ENCODE results near the gene RFK. TPM values are rescaled to one million over a fixed set of nuclear protein-coding genes. Genes with fewer than 3 reads are reported as not detected.
"Not testable (repeated sequence)": the region's sequence is repeated elsewhere in the genome, so short reads cannot be mapped to it uniquely, and the experiment has no call there.

Gene RFK
- total RNA-seq, 1 experiment from 2014 or later: 33.2 TPM

DNA sequence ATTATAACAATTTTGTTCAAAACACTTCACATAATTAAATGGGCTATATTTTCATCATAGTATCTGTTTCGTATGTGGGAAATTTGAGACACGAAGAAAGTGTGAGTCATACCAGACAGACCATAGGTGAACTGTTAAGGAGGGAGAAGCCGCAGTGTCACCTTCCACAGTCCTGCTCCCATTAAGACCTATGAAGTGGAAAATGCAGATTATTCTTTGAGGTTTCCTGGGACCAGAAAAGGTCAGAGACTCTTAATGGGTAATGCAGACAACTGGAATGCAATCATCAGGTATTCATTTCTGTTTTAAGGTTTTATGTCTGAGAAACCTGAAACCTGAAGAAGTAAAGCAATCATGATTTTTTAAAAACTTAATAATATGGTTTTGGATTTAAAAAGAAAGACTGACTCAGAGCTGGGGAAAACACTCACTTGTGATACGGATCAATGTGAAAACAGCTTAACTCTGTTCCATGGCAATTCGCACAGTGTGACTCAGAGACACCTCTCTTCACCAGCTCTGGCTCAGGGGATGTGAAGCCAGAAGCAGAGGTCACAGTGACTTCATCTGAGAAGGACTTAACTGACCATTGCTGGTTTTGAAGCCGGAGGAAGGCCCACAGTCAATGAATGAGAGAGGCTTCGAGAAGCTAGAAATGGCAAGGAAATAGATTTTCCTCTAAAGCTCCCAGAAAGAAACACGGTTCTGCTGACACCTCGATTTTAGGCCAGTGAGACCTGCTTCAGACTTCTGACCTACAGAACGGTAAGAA lies 47.5 kb upstream of the RFK start:
- H3K27me3 ChIP-seq (ENCODE audit: control insufficient read depth, insufficient read depth, low read length): no peaks in the 10 kb centered on the region
- intact Hi-C loops (cut with micrococcal nuclease; ENCODE audit: unreplicated experiment): no loop called here
- no peak for DNase-seq (ENCODE audit: low read depth, low spot score)
- H3K27ac ChIP-seq (ENCODE audit: low read length): no peak overlapping the region
- no TSS peak for BruUV-seq (replicated peaks)
- CTCF ChIA-PET: no interaction called here
- H3K36me3 ChIP-seq (ENCODE audit: control insufficient read depth, insufficient read depth, low read length): no peaks in the 10 kb centered on the region
- no peaks in the 10 kb centered on the region for H3K9me3 ChIP-seq (ENCODE audit: control insufficient read depth, insufficient read depth, low read depth, low read length)
- no peaks in the 10 kb centered on the region for H3K4me1 ChIP-seq (ENCODE audit: control insufficient read depth, insufficient read depth, low read length)
- no peak for TF ChIP-seq POLR2AphosphoS5 (IDR thresholded peaks at IDR 0.05; ENCODE audit: low read depth, low read length)
- TF ChIP-seq TCF7L2 (IDR thresholded peaks at IDR 0.05; ENCODE audit: low read depth, low read length): no peak
- TF ChIP-seq, protein P1, sequence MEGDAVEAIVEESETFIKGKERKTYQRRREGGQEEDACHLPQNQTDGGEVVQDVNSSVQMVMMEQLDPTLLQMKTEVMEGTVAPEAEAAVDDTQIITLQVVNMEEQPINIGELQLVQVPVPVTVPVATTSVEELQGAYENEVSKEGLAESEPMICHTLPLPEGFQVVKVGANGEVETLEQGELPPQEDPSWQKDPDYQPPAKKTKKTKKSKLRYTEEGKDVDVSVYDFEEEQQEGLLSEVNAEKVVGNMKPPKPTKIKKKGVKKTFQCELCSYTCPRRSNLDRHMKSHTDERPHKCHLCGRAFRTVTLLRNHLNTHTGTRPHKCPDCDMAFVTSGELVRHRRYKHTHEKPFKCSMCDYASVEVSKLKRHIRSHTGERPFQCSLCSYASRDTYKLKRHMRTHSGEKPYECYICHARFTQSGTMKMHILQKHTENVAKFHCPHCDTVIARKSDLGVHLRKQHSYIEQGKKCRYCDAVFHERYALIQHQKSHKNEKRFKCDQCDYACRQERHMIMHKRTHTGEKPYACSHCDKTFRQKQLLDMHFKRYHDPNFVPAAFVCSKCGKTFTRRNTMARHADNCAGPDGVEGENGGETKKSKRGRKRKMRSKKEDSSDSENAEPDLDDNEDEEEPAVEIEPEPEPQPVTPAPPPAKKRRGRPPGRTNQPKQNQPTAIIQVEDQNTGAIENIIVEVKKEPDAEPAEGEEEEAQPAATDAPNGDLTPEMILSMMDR (IDR thresholded peaks at IDR 0.05): no peak
- TF ChIP-seq SIN3A (IDR thresholded peaks at IDR 0.05; ENCODE audit: borderline replicate concordance, insufficient read depth, low read depth, low read length): no peak
- POLR2A ChIA-PET: no interaction called here
- in situ Hi-C loops (cut with HindIII; ENCODE audit: low pct_unique_long_range_greater_than_20kb, low sequenced_read_pairs): no loop called here
- H3K4me3 ChIP-seq (ENCODE audit: low read depth in 2 of 2, low read length in 2 of 2): no peak overlapping the region
- no peak for ATAC-seq

DNA sequence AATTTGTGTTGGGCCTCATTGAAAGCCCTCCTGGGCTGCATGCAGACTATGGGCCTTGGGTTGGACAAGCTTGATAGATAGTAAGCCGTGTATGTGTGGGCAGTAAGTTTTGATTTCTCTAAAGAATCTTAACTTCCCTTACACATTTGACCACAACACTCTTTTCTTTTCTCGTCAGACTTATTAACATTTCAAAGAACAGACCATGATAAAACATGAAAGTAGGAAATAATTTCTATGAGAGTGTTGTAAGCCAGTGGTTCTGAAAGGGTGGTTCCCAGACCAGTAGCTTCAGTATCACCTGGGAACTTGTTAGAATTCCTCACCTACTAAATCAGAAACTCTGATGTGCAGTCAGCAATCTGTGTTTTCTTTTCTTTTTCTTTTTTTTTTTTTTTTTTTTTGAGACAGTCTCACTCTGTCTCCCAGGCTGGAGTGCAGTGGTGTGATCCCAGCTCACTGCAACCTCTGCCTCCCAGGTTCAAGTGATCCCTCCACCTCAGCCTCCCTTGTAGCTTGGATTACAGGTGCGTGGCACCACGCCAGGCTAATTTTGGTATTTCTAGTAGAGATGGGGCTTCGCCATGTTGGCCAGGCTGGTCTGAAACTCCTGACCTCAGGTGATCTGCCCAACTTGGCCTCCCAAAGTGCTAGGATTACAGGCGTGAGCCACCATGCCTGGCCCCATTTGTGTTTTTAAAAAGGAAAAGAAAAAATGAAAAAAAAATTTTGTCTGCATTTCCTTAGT lies 44.8 kb upstream of the RFK start:
- no peak overlapping the region for H3K4me3 ChIP-seq (ENCODE audit: low read depth in 2 of 2, low read length in 2 of 2)
- BruUV-seq (replicated peaks): no TSS peak
- no peaks in the 10 kb centered on the region for H3K36me3 ChIP-seq (ENCODE audit: control insufficient read depth, insufficient read depth, low read length)
- ChIA-PET POLR2A (no interaction called here), CTCF (no interaction called here)
- H3K4me1 ChIP-seq (ENCODE audit: control insufficient read depth, insufficient read depth, low read length): no peaks in the 10 kb centered on the region
- DNase-seq (ENCODE audit: low read depth, low spot score): no peak
- no peaks in the 10 kb centered on the region for H3K9me3 ChIP-seq (ENCODE audit: control insufficient read depth, insufficient read depth, low read depth, low read length)
- TF ChIP-seq POLR2AphosphoS5 (IDR thresholded peaks at IDR 0.05; ENCODE audit: low read depth, low read length) (no peak), TCF7L2 (IDR thresholded peaks at IDR 0.05; ENCODE audit: low read depth, low read length) (no peak), SIN3A (IDR thresholded peaks at IDR 0.05; ENCODE audit: borderline replicate concordance, insufficient read depth, low read depth, low read length) (no peak)
- TF ChIP-seq, protein P1 (IDR thresholded peaks at IDR 0.05): no peak
- TF ChIP-seq, protein P2, sequence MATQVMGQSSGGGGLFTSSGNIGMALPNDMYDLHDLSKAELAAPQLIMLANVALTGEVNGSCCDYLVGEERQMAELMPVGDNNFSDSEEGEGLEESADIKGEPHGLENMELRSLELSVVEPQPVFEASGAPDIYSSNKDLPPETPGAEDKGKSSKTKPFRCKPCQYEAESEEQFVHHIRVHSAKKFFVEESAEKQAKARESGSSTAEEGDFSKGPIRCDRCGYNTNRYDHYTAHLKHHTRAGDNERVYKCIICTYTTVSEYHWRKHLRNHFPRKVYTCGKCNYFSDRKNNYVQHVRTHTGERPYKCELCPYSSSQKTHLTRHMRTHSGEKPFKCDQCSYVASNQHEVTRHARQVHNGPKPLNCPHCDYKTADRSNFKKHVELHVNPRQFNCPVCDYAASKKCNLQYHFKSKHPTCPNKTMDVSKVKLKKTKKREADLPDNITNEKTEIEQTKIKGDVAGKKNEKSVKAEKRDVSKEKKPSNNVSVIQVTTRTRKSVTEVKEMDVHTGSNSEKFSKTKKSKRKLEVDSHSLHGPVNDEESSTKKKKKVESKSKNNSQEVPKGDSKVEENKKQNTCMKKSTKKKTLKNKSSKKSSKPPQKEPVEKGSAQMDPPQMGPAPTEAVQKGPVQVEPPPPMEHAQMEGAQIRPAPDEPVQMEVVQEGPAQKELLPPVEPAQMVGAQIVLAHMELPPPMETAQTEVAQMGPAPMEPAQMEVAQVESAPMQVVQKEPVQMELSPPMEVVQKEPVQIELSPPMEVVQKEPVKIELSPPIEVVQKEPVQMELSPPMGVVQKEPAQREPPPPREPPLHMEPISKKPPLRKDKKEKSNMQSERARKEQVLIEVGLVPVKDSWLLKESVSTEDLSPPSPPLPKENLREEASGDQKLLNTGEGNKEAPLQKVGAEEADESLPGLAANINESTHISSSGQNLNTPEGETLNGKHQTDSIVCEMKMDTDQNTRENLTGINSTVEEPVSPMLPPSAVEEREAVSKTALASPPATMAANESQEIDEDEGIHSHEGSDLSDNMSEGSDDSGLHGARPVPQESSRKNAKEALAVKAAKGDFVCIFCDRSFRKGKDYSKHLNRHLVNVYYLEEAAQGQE (IDR thresholded peaks at IDR 0.05; ENCODE audit: insufficient read depth in 1 of 2, low read depth in 2 of 2, low read length in 1 of 2): no peak
- ATAC-seq: no peak
- intact Hi-C loops (cut with micrococcal nuclease; ENCODE audit: unreplicated experiment) (no loop called here), in situ Hi-C loops (cut with HindIII; ENCODE audit: low pct_unique_long_range_greater_than_20kb, low sequenced_read_pairs) (no loop called here)
- no peaks in the 10 kb centered on the region for H3K27me3 ChIP-seq (ENCODE audit: control insufficient read depth, insufficient read depth, low read length)
- H3K27ac ChIP-seq (ENCODE audit: low read length): no peak overlapping the region

DNA sequence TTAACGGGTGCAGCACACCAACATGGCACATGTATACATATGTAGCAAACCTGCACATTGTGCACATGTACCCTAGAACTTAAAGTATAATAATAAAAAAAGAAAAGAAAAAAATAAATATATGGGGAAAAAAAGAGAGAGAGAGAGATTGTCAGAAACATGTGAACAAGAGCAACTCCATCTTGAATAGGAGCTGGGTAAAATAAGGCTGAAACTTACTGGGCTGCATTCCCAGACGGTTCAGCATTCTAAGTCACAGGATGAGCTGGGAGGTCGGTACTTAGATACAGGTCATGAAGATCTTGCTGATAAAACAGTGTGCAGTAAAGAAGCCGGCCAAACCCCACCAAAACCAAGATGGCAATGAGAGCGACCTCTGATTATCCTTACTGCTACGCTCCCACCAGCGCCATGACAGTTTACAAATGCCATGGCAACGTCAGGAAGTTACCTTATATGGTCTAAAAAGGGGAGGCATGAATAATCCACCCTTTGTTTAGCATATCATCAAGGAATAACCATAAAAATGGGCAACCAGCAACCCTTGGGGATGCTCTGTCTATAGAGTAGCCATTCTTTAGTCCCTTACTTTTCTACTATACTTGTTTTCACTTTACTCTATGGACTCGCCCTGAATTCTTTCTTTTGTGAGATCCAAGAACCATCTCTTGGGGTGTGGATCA lies 42.9 kb upstream of the RFK start:
- intact Hi-C loops (cut with micrococcal nuclease; ENCODE audit: unreplicated experiment); BruUV-seq (replicated peaks); H3K36me3 ChIP-seq (ENCODE audit: control insufficient read depth, insufficient read depth, low read length); H3K4me1 ChIP-seq (ENCODE audit: control insufficient read depth, insufficient read depth, low read length); H3K27me3 ChIP-seq (ENCODE audit: control insufficient read depth, insufficient read depth, low read length); H3K4me3 ChIP-seq (ENCODE audit: low read depth in 2 of 2, low read length in 2 of 2); H3K27ac ChIP-seq (ENCODE audit: low read length); ATAC-seq; H3K9me3 ChIP-seq (ENCODE audit: control insufficient read depth, insufficient read depth, low read depth, low read length); in situ Hi-C loops (cut with HindIII; ENCODE audit: low pct_unique_long_range_greater_than_20kb, low sequenced_read_pairs); DNase-seq (ENCODE audit: low read depth, low spot score); CTCF ChIA-PET; POLR2A ChIA-PET: not testable (repeated sequence)

DNA sequence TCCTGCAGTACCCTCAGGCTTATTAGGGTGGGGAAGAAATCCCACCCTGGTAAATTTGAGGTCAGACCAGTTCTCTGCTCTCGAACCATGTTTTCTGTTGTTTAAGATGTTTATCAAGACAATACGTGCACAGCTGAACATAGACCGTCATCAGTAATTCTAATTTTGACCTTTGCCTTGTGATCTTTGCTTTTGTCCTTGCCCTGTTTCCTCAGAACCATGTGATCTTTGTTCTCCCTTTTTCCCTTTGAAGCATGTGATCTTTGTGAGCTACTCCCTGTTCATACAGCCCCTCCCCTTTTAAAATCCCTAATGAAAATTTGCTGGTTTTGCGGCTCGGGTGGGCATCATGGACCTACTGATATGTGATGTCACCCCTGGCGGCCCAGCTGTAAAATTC lies 40.7 kb upstream of the RFK start:
- BruUV-seq (replicated peaks); CTCF ChIA-PET; intact Hi-C loops (cut with micrococcal nuclease; ENCODE audit: unreplicated experiment); H3K36me3 ChIP-seq (ENCODE audit: control insufficient read depth, insufficient read depth, low read length); H3K9me3 ChIP-seq (ENCODE audit: control insufficient read depth, insufficient read depth, low read depth, low read length); POLR2A ChIA-PET; DNase-seq (ENCODE audit: low read depth, low spot score); in situ Hi-C loops (cut with HindIII; ENCODE audit: low pct_unique_long_range_greater_than_20kb, low sequenced_read_pairs); ATAC-seq; H3K4me1 ChIP-seq (ENCODE audit: control insufficient read depth, insufficient read depth, low read length); H3K27me3 ChIP-seq (ENCODE audit: control insufficient read depth, insufficient read depth, low read length); H3K27ac ChIP-seq (ENCODE audit: low read length); H3K4me3 ChIP-seq (ENCODE audit: low read depth in 2 of 2, low read length in 2 of 2): not testable (repeated sequence)
